Prostate gland (tissue), 2 donors: Measurements from ENCODE around the gene REST. TPM values are rescaled to one million over a fixed set of nuclear protein-coding genes. Genes with fewer than 3 reads are reported as not detected.

Source experiments
- DNase-seq: peaks from one replicate; pipeline ENCODE4 v3.0.0-alpha.2; 2019; ENCODE audit warnings: low spot score
- H3K27ac ChIP-seq, 2 donors: fragments of 200-600 bp; sonication (generic); 2 replicates each; pipeline ENCODE4 v1.5.1; 2017 to 2019
- H3K27me3 ChIP-seq: fragments of 200-600 bp; sonication (generic); replicated peaks from 2 replicates; pipeline ENCODE4 v1.5.1; 2019; ENCODE audit not compliant: insufficient read depth
- H3K36me3 ChIP-seq, 2 donors: fragments of 200-600 bp; sonication (generic); 1 replicate in 1 of 2; 2 replicates in 1 of 2; pipeline versions ENCODE4 v1.5.1 to v1.8.1; 2017 to 2019
- H3K4me1 ChIP-seq: fragments of 200-600 bp; sonication (generic); replicated peaks from 2 replicates; pipeline ENCODE4 v1.5.1; 2019
- H3K4me3 ChIP-seq, 2 donors: fragments of 200-600 bp; sonication (generic); 2 replicates each; pipeline ENCODE4 v1.5.1; 2017 to 2019
- H3K9me3 ChIP-seq: fragments of 200-600 bp; sonication (generic); 2 replicates; pipeline ENCODE4 v1.5.1; 2017
- POLR2A ChIP-seq: fragments of 450-650 bp; IDR thresholded peaks from one replicate; pipeline ENCODE4 v1.6.1; 2016; ENCODE audit warnings: antibody characterized with exemption, mild to moderate bottlenecking
- POLR2AphosphoS5 ChIP-seq: sonication (generic); formaldehyde crosslinking; IDR thresholded peaks from one replicate; pipeline ENCODE4 v1.6.1; 2017; ENCODE audit warnings: antibody characterized with exemption
- WGBS: methylation state at CpG from one replicate; pipeline ENCODE4 v1.1.5; 2018; 5-methylcytosine and 5-hydroxymethylcytosine counted together
- intact Hi-C: fragments of 100-400 bp; cut with DNase I; formaldehyde crosslinking; loops from one replicate; pipeline ENCODE4 v1.14.2; 2022
- total RNA-seq, 2 donors: library from RNA; depleted of rRNA; stranded (reverse); fragments of >200 nt; gene quantifications; one replicate each; pipeline ENCODE4 v1.1.0, GENCODE V29; 2016
- TF ChIP-seq, protein P1 (sequence below), 4 experiments: fragments of 200-600 bp in 2 of 4; fragments of 450-650 bp in 2 of 4; sonication (generic) in 2 of 4; IDR thresholded peaks; 1 replicate in 3 of 4; 2 replicates in 1 of 4; pipeline ENCODE4 v1.5.1; 2016 to 2019; ENCODE audit warnings: antibody characterized with exemption in 4 of 4, mild to moderate bottlenecking in 2 of 4, moderate library complexity in 2 of 4

REST gene
- total RNA-seq, 2 donors from 2014 or later = 38.0 to 50.8 TPM

DNA sequence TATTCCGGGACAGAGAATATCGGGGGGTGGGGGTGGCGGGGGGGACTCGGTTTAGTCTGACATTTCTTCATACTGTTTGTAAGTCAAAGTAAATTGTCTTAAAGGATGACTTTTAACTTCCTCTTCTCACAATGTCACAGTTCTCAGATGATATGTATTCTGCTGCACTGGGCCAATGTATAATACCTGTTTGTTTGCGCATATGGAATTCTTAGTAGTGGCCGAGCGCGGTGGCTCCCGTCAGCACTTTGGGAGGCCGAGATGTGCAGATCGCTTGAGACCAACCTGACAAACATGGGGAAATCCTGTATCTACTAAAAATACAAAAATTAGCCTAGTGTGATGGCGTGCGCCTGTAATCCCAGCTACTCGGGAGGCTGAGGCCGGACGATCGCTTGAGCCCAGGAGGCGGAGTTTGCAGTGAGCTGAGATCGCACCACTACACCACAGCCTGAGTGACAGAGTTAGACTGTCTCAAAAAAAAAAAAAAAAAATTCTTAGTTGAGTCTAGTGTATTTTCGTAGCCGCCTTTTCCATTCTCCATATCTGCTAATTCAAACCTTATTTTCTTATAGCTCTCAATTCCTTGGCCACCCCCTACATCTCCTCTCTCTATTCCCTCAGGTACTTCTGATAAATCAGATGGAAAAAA, 71.8 kb downstream of the REST start:
- peak overlapping the region; percentile 88 to 90 for H3K27ac ChIP-seq
- H3K4me3 ChIP-seq = peak overlapping the region; percentile 78 to 79
- TF ChIP-seq POLR2A (no peak), POLR2AphosphoS5 (no peak)
- TF ChIP-seq, protein P1, sequence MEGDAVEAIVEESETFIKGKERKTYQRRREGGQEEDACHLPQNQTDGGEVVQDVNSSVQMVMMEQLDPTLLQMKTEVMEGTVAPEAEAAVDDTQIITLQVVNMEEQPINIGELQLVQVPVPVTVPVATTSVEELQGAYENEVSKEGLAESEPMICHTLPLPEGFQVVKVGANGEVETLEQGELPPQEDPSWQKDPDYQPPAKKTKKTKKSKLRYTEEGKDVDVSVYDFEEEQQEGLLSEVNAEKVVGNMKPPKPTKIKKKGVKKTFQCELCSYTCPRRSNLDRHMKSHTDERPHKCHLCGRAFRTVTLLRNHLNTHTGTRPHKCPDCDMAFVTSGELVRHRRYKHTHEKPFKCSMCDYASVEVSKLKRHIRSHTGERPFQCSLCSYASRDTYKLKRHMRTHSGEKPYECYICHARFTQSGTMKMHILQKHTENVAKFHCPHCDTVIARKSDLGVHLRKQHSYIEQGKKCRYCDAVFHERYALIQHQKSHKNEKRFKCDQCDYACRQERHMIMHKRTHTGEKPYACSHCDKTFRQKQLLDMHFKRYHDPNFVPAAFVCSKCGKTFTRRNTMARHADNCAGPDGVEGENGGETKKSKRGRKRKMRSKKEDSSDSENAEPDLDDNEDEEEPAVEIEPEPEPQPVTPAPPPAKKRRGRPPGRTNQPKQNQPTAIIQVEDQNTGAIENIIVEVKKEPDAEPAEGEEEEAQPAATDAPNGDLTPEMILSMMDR (IDR thresholded peaks at IDR 0.05) = no peak
- H3K27me3 ChIP-seq = no peaks in the 10 kb centered on the region
- 11% methylated on average over 21 of the region's 21 CpGs for WGBS
- DNase-seq = no peak
- H3K36me3 ChIP-seq = no peaks in the 10 kb centered on the region
- no peaks in the 10 kb centered on the region for H3K9me3 ChIP-seq
- peaks cover 5% of the 10 kb centered on the region for H3K4me1 ChIP-seq
- intact Hi-C loops = loop anchor here (5.0 kb wide), 1 partner anchor 72 kb away; the partner anchor contains the start of gene REST

DNA sequence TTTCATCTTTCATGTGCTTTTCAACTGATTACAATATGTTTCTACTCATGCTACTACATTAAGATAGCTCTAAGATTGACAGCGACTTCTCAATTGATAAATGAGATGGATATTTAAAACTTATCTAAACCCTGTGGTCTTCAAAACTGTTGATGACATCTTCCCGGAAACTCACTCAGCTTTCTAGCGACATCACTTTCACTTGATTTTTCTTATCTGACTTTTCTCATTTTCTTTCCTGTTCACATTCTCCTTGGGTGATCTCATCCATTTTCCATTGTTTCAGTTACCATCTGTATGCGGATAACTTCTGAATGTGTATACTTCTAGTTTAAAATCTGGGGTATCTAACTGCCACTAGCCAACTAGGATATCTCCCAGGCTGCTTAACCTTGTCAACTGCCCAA, 74.1 kb downstream of the REST start:
- intact Hi-C loops = no loop called here
- Histone ChIP-seq H3K9me3 (no peaks in the 10 kb centered on the region), H3K4me3 (no peak overlapping the region), H3K36me3 (no peaks in the 10 kb centered on the region), H3K27ac (no peak overlapping the region), H3K27me3 (no peaks in the 10 kb centered on the region), H3K4me1 (peaks cover 5% of the 10 kb centered on the region)
- 87% methylated on average over 4 of the region's 4 CpGs for WGBS
- TF ChIP-seq, protein P1 (IDR thresholded peaks at IDR 0.05) = no peak
- TF ChIP-seq POLR2A = no peak
- TF ChIP-seq POLR2AphosphoS5 = no peak
- no peak for DNase-seq

DNA sequence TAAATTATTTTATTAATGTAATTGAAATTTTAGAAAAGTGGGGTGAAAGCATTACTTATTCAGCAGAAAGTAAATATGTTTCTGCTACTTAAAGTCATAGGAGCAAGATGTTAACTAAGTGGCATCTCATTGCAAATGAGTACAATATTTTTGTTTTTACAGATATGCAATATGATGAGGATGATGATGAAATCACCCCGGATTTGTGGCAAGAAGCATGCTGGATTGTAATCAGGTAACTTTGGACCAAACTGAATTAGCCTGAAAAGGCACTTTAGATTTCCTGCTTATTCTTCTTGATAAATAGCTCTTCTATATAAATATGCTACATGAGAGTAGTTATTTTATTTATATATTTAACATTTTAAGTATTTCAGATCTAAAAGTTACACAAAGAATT, 78.5 kb downstream of the REST start:
- WGBS = 78% methylated on average over 1 of the region's 1 CpG
- Histone ChIP-seq H3K27ac (no peak overlapping the region), H3K9me3 (no peaks in the 10 kb centered on the region), H3K27me3 (no peaks in the 10 kb centered on the region), H3K36me3 (no peaks in the 10 kb centered on the region), H3K4me1 (no peaks in the 10 kb centered on the region), H3K4me3 (no peak overlapping the region)
- no peak for DNase-seq
- TF ChIP-seq POLR2A (no peak), POLR2AphosphoS5 (no peak)
- TF ChIP-seq, protein P1 (IDR thresholded peaks at IDR 0.05) = no peak
- intact Hi-C loops = no loop called here

DNA sequence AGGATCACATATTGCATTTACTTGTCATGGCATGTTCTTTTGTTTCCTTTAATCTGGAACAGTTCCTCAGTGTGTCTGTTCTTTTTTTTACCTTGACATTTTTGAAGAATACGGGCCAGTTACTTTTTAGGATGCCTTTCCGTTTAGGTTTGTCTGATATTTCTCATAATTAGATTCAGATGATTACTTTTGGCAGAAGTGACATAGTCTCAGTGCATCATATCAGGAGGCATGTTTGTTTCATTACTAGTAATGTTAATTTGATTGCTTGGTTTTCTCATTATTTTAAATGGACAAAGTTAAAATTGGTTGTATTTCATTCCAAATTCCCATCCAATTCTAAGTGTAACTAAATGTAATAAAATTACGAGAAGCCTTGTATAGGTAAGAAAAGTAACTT, 79.3 kb downstream of the REST start:
- 88% methylated on average over 3 of the region's 3 CpGs for WGBS
- DNase-seq = no peak
- intact Hi-C loops = no loop called here
- H3K36me3 ChIP-seq = no peaks in the 10 kb centered on the region
- no peaks in the 10 kb centered on the region for H3K27me3 ChIP-seq
- TF ChIP-seq, protein P1 (IDR thresholded peaks at IDR 0.05) = no peak
- TF ChIP-seq POLR2A (no peak), POLR2AphosphoS5 (no peak)
- H3K27ac ChIP-seq = no peak overlapping the region
- no peak overlapping the region for H3K4me3 ChIP-seq
- no peaks in the 10 kb centered on the region for H3K9me3 ChIP-seq
- no peaks in the 10 kb centered on the region for H3K4me1 ChIP-seq
